NCI-H2107 treated with DMSO at 0.1 percent for 48 hours (cell line): ENCODE results near the gene TMEM121.

Experiments
- DNase-seq: peaks from one replicate; lab custom pipeline; 2025; ENCODE audit not compliant: unreplicated experiment; lab: John Stamatoyannopoulos, UW

The TMEM121 gene

DNA sequence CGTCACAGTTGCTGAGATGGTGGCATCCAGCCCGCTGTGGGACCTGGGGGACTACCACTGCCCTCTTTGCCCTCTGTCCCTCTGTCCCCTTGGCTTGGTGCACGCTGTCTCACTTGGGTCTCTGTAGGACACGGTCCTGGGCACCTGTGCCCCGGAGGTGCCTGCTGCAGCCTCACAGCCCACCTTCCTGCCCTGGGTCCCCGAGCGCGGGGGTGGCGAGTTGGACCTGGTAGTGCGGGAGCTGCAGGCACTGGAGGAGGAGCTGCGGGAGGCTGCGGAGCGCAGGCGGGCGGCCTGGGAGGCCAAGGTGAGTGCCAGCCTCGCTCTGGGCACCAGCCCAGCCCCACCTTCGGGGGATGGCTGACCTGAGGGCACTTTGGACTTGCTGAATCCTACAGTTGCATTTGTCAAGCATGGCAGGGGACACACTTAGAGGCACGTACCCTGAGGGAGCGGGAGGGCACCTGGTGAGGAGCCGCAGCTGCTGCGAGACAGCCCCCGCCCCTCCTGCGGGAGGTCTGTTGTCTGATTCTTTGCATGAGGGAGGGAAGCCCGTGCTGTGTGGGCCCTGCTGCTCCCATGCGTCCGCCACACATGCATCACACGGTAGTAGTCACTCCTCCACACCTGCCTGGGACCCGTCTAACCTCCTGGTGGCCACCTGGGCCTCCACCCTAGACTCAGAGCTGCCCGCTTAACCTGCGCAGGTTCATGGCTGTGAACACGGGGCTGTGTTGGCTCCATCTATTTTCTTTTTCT lies 28.5 kb upstream of the TMEM121 start:
- no peak for DNase-seq

- no peak for DNase-seq
These were observed 27.7 kb upstream of the TMEM121 start for GRCh38 chr14:105498430-105499255.

DNA sequence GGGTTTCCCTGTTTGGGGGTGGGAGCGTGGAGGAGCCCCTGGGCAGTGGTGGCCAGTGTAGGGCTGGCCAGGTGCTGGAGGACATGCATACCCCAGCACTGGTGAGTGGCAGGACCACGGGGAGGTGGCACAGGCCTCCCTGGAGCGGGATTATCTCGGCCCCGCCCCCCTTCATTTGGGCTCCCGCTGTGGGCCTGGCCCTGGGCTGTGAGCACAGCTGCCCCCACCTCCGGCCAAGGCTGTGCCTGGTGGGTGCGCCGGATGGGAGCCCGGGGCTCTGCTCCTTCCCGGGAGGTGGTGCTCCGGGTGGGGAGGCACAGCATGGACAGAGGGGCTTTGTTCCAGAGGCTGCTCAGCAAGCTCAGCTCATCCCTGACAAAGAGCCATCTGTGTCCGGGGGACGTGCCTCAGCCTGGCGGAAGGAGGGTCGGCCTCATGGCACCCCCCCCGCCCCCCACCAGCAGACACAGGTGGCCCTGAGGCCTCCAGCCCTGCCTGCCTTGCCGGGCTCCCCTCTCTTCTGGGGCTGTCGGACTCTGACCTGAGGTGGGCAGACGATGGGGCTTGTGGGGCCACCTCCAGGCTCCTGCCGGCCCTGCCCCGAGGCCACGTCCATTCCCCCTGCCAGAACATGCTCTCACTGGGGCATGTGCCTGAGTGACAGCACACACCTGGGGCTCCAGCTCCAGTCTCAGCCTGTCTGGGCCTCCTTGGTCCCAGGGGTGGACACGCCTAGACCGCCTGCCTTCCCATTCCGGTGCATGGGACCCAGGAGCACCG lies 26.9 kb upstream of the TMEM121 start:
- DNase-seq, result no peak

GRCh38 chr14:105500036-105500725 lies 26.2 kb upstream of the TMEM121 start:
- no peak for DNase-seq

GRCh38 chr14:105500726-105501101 lies 25.7 kb upstream of the TMEM121 start:
- DNase-seq, result no peak

GRCh38 chr14:105501504-105502291 lies 24.7 kb upstream of the TMEM121 start:
- no peak for DNase-seq

GRCh38 chr14:105502446-105503295 lies 23.7 kb upstream of the TMEM121 start:
- no peak for DNase-seq

- no peak for DNase-seq
These were observed 23.1 kb upstream of the TMEM121 start for GRCh38 chr14:105503296-105503640.

DNA sequence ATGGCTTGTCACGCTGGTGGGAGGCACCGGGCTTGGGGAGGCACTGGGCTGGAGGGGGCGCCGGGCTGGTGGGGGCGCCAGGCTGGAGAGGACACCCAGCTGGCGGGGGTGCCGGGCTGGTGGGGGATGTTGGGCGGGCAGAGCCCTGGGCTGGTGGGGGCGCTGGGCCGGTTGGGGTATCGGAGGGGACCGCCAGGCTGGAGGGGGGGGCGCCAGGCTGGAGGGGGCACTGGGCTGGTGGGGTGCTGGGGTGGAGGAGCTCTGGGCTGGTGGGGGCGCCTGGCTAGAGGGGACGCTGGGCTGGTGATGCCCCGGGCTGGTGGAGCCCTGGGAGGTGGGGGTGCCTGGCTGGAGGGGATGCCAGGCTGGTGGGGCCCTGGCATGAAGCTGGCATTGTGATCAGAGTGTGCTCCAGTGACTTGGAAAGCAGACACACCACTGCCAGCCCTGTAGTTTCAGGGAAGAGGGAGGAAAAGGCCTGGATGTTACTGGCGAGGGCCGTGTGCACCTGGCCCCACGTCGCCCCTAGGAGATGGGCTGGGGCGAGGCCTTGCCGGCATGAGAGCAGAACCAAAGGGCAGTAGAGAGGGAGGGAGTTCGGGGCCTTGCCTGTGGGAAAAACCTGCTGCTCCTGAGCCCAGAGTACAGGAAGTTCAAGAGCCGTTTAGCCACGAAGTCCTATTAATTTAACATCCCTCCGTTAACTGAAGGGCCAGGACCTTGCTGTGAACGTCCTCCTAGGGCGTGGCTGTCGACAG lies 22.3 kb upstream of the TMEM121 start:
- no peak for DNase-seq

- DNase-seq, result no peak
These were observed 21.3 kb upstream of the TMEM121 start for GRCh38 chr14:105505101-105505500.

DNA sequence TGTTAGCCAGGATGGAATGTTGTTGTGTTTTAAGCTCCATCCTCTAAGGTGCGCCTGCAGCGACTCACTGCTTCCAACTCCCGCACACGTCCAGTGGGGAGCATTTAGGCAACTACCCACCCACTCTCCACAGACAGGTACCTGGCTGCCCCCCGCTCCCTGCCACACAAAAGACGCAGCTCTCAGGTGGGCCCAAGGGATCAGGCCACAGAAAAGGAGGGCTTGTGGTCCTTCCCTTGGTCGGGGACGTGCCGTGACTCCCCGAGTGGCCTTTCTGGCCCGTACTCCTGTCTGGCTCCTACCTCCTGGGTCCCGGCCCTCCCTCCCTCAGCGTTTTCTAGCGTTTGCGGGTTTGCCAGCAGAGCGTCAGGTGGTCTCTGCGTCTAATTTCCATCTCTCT lies 19.1 kb upstream of the TMEM121 start:
- DNase-seq, result no peak

DNA sequence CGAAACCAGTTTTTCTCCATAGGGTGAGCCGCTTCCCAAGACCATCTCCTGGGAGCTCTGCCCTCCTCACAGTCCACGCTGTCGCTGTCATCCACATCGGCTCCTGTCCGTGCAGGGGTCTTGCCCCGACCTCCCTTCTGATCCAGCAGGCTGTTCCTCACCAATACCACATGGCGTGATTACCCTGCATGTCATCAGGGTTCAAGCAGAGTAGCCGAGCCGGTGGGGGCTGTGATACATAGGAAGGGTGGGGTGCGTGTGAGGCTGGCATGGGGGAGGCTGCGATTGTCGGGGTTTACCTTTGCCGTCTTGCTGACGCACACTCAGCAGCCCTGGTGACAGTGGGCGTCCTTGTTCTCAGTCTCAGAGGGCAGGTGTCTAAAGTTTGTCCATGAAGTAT lies 18.3 kb upstream of the TMEM121 start:
- no peak for DNase-seq

GRCh38 chr14:105508601-105509000 lies 17.8 kb upstream of the TMEM121 start:
- DNase-seq, result no peak

DNA sequence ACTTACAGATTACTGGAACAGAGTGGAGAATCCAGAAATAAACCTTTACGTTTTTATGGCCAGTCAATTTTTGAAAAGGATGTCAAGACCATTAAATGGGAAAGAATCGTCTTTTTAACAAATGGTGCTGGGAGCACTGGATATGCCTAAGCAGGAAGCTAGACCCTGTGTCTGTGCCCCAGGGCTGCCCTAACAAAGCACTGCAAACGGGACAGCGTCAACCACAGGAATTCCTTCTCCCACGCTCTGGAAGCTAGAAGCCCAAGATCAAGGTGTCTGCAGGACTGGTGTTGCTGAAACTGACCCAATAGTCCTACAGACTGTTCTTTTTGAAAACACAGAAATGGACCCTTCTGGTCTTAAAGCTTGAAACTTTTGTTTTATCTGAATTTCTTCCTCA lies 9.3 kb upstream of the TMEM121 start:
- DNase-seq, result no peak

GRCh38 chr14:105519946-105520698 lies 6.3 kb upstream of the TMEM121 start:
- no peak for DNase-seq

- DNase-seq, result no peak
These were observed 1.1 kb upstream of the TMEM121 start for GRCh38 chr14:105525326-105525725.

DNA sequence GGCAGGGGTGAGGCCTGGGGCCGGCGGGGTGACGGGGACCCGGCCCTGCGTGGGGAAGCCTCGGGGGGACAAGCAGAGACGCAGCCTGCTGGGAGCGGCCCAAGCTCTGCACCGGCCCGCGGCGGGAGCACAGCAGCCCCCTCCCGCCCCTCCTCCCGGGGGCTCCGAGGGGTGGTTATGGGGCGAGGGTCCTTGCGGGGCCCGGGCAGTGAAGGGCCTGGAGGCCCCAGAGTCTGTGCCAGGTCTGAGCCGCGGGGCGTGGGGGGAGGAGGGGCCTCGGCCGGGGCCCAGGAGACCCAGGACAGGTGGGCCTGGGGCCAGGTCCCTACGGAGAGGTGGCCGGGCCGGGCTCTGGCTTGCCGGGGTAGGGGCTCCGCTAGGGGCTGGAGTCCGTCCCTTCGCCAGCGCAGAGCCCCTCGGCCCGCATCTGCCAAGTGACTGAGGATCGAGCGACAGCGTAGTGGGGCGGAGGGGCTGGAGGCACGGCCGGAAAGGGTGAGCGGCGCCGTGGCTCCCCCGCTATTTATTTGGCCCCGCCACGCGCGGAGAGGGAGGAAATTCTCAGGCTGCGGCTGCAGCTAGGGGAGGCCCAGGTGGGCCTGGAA lies 495 bp downstream of the TMEM121 start:
- DNase-seq, result no peak

DNA sequence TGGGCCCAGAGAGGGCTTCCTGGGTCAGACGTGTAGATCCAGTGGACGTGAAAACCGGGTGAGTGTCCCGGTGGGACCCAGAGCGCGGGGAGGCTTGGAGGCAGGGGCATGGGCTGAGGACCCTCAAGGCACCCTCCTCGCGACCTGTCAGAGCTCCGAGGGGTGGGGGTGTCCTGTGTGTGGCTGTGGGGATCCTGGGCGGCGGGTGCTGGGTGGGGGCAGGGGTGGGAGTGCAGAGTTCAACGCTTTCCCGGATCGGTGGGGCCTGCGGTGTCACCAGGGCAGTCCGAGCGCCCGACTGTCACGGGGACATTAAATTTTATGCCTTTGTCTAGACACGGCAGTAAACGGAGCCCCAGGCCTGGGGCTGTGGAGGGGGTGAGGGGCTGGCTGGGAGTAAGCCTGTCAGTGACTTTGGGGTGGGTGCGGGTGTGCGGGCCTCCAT lies 1.0 kb downstream of the TMEM121 start:
- no peak for DNase-seq
